Neural cell (in vitro differentiated cells): ENCODE data around the gene TAGLN3.

Experiments used
- CTCF ChIP-seq: fragments of 450-650 bp; IDR thresholded peaks from 2 replicates; pipeline ENCODE4 v1.5.1; 2014; ENCODE audit warnings: antibody characterized with exemption, mild to moderate bottlenecking, moderate library complexity; ENCODE audit not compliant: poor library complexity, severe bottlenecking
- EZH2 ChIP-seq: fragments of 200-600, 300-800 bp; shearing (Covaris generic), sonication (generic); IDR thresholded peaks from 2 replicates; pipeline ENCODE4 v1.6.1; 2014; ENCODE audit warnings: antibody characterized with exemption, low read length, borderline replicate concordance, mild to moderate bottlenecking; ENCODE audit not compliant: insufficient read depth, poor library complexity, severe bottlenecking
- POLR2AphosphoS5 ChIP-seq: IDR thresholded peaks from 2 replicates; pipeline ENCODE4 v1.6.1; 2012
- RAD21 ChIP-seq: fragments of 450-650 bp; conservative IDR thresholded peaks from 2 replicates; pipeline ENCODE4 v1.6.1; 2014; ENCODE audit warnings: antibody characterized with exemption, mild to moderate bottlenecking, moderate library complexity
- TF ChIP-seq, protein P1 (sequence below): IDR thresholded peaks from 2 replicates; pipeline ENCODE4 v1.6.1; 2012; ENCODE audit warnings: borderline replicate concordance

- TF ChIP-seq CTCF (no peak), EZH2 (no peak), POLR2AphosphoS5 (no peak), RAD21 (no peak)
- TF ChIP-seq, protein P1, sequence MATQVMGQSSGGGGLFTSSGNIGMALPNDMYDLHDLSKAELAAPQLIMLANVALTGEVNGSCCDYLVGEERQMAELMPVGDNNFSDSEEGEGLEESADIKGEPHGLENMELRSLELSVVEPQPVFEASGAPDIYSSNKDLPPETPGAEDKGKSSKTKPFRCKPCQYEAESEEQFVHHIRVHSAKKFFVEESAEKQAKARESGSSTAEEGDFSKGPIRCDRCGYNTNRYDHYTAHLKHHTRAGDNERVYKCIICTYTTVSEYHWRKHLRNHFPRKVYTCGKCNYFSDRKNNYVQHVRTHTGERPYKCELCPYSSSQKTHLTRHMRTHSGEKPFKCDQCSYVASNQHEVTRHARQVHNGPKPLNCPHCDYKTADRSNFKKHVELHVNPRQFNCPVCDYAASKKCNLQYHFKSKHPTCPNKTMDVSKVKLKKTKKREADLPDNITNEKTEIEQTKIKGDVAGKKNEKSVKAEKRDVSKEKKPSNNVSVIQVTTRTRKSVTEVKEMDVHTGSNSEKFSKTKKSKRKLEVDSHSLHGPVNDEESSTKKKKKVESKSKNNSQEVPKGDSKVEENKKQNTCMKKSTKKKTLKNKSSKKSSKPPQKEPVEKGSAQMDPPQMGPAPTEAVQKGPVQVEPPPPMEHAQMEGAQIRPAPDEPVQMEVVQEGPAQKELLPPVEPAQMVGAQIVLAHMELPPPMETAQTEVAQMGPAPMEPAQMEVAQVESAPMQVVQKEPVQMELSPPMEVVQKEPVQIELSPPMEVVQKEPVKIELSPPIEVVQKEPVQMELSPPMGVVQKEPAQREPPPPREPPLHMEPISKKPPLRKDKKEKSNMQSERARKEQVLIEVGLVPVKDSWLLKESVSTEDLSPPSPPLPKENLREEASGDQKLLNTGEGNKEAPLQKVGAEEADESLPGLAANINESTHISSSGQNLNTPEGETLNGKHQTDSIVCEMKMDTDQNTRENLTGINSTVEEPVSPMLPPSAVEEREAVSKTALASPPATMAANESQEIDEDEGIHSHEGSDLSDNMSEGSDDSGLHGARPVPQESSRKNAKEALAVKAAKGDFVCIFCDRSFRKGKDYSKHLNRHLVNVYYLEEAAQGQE = peak; percentile 97
Observed at GRCh38 chr3:112000367-112000771, 1.6 kb downstream of the TAGLN3 start.
